Measurements from ENCODE around the gene PRRC2A.

Gene PRRC2A

DNA sequence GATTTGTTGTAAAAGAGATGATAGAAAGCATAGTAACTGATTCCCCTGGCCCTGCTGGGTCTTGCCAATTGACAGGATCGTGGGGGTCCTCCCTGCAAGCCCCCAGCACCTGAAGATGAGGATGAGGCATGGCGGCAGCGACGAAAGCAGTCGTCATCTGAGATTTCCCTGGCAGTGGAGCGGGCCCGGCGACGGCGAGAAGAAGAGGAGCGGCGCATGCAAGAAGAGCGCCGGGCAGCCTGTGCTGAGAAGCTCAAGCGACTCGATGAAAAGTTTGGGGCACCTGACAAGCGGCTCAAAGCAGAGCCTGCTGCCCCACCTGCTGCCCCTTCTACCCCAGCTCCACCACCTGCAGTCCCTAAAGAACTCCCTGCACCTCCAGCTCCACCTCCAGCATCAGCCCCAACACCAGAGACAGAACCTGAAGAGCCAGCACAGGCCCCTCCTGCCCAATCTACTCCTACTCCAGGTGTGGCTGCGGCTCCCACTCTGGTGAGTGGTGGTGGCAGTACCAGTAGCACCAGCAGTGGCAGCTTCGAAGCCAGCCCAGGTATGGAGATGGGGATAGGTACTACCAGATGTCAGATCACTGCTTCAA is 7.3 kb downstream of the PRRC2A start:
- no peaks in the 10 kb centered on the region for H3K27me3 ChIP-seq (ENCODE audit: insufficient read depth, low read depth)
- H3K27ac ChIP-seq = no peak overlapping the region
- H3K79me2 ChIP-seq (ENCODE audit: insufficient read depth, low read depth) = peaks cover 18% of the 10 kb centered on the region
- H3K36me3 ChIP-seq (ENCODE audit: insufficient read depth) = peaks cover 31% of the 10 kb centered on the region; the same call in 1 of the 2 replicates
- no peak overlapping the region for H3K9ac ChIP-seq
- peaks cover under 1% of the 10 kb centered on the region for H3K4me1 ChIP-seq (ENCODE audit: low read depth, poor library complexity, severe bottlenecking)
- TF ChIP-seq, protein P1, sequence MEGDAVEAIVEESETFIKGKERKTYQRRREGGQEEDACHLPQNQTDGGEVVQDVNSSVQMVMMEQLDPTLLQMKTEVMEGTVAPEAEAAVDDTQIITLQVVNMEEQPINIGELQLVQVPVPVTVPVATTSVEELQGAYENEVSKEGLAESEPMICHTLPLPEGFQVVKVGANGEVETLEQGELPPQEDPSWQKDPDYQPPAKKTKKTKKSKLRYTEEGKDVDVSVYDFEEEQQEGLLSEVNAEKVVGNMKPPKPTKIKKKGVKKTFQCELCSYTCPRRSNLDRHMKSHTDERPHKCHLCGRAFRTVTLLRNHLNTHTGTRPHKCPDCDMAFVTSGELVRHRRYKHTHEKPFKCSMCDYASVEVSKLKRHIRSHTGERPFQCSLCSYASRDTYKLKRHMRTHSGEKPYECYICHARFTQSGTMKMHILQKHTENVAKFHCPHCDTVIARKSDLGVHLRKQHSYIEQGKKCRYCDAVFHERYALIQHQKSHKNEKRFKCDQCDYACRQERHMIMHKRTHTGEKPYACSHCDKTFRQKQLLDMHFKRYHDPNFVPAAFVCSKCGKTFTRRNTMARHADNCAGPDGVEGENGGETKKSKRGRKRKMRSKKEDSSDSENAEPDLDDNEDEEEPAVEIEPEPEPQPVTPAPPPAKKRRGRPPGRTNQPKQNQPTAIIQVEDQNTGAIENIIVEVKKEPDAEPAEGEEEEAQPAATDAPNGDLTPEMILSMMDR (conservative IDR thresholded peaks at IDR 0.05; ENCODE audit: low read depth, low read length) = no peak
- H4K20me1 ChIP-seq (ENCODE audit: insufficient read depth) = no peaks in the 10 kb centered on the region
- H3K4me3 ChIP-seq (IDR thresholded peaks at IDR 0.05; ENCODE audit: insufficient read depth, low read depth, low read length) = no peak overlapping the region
- no peak overlapping the region for H2AFZ ChIP-seq (ENCODE audit: low read depth)
- no peak overlapping the region for H3K4me2 ChIP-seq

DNA sequence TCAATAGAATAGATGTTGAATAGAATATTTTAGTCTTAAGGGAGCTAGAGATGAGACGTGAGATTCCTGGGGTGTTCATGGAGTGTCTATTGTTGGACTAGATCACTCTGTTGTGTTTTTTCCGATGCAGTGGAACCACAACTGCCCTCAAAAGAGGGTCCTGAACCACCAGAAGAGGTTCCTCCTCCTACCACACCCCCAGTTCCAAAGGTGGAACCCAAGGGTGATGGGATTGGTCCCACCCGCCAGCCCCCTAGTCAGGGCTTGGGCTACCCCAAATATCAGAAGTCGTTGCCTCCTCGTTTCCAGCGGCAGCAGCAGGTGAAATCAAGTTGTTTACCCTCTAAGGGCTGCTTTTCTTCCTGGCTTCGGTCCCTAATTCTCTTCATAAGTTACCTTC is 8.5 kb downstream of the PRRC2A start:
- Histone ChIP-seq H3K9ac (no peak overlapping the region), H3K4me3 (IDR thresholded peaks at IDR 0.05; ENCODE audit: insufficient read depth, low read depth, low read length) (no peak overlapping the region), H3K36me3 (ENCODE audit: insufficient read depth) (peaks cover 24% of the 10 kb centered on the region; the same call in 1 of the 2 replicates), H3K4me1 (ENCODE audit: low read depth, poor library complexity, severe bottlenecking) (no peaks in the 10 kb centered on the region), H3K27me3 (ENCODE audit: insufficient read depth, low read depth) (no peaks in the 10 kb centered on the region), H3K4me2 (no peak overlapping the region), H3K27ac (no peak overlapping the region), H4K20me1 (ENCODE audit: insufficient read depth) (no peaks in the 10 kb centered on the region), H2AFZ (ENCODE audit: low read depth) (no peak overlapping the region), H3K79me2 (ENCODE audit: insufficient read depth, low read depth) (peaks cover 6% of the 10 kb centered on the region; the same call in 1 of the 2 replicates)
- TF ChIP-seq, protein P1 (conservative IDR thresholded peaks at IDR 0.05; ENCODE audit: low read depth, low read length) = no peak

DNA sequence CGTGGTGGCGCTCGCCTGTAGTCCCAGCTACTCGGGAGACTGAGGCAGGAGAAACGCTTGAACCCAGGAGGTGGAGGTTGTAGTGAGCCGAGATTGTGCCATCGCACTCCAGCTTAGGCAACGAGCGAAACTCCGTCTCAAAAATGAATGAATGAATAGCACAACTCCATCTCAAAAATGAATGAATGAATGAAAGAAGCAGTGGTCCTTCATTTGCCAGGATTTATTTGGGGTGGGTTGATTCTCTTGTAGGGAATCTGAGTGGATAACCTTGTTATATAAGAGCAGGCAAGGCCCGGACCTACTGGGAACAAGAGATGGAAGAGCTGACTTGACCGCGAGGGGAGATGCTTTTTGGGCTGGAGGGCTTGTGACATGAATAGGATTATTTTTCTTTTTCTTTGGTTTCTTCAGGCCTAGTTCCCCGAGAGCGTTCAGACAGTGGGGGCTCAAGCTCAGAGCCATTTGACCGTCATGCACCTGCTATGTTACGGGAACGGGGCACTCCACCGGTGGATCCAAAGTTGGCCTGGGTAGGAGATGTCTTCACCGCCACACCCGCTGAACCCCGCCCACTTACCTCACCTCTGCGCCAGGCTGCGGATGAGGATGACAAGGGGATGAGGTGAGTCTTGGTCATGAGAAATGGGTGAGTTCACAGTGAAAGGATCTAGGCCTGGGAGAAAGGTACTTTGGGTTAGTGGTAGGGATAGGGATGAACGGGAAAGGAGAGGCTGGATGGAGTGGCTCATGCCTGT is 9.8 kb downstream of the PRRC2A start:
- no peak overlapping the region for H3K4me3 ChIP-seq (IDR thresholded peaks at IDR 0.05; ENCODE audit: insufficient read depth, low read depth, low read length)
- no peak overlapping the region for H3K9ac ChIP-seq
- H3K27ac ChIP-seq = no peak overlapping the region
- H3K27me3 ChIP-seq (ENCODE audit: insufficient read depth, low read depth) = no peaks in the 10 kb centered on the region
- no peaks in the 10 kb centered on the region for H4K20me1 ChIP-seq (ENCODE audit: insufficient read depth)
- no peaks in the 10 kb centered on the region for H3K4me1 ChIP-seq (ENCODE audit: low read depth, poor library complexity, severe bottlenecking)
- TF ChIP-seq, protein P1 (conservative IDR thresholded peaks at IDR 0.05; ENCODE audit: low read depth, low read length) = no peak
- H3K36me3 ChIP-seq (ENCODE audit: insufficient read depth) = peaks cover 20% of the 10 kb centered on the region; the same call in 1 of the 2 replicates
- no peak overlapping the region for H2AFZ ChIP-seq (ENCODE audit: low read depth)
- no peaks in the 10 kb centered on the region; the same call in 1 of the 2 replicates for H3K79me2 ChIP-seq (ENCODE audit: insufficient read depth, low read depth)
- no peak overlapping the region for H3K4me2 ChIP-seq

DNA sequence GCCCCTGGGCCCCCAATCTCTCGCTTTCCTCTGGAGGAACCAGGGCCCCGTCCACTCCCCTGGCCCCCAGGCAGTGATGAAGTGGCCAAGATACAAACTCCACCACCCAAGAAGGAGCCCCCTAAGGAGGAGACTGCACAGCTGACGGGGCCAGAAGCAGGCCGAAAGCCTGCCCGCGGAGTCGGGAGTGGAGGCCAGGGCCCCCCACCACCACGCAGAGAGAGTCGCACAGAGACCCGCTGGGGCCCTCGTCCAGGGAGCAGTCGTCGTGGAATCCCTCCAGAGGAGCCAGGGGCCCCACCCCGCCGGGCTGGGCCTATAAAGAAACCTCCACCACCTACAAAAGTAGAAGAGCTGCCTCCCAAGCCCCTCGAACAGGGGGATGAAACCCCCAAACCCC is 10.7 kb downstream of the PRRC2A start:
- Histone ChIP-seq H3K9ac (no peak overlapping the region), H3K4me2 (no peak overlapping the region), H3K79me2 (ENCODE audit: insufficient read depth, low read depth) (no peaks in the 10 kb centered on the region; the same call in 1 of the 2 replicates)

More for the DNA sequence above, 10.7 kb downstream of the PRRC2A start:
- Histone ChIP-seq H3K27me3 (ENCODE audit: insufficient read depth, low read depth) (no peaks in the 10 kb centered on the region), H3K27ac (no peak overlapping the region), H3K4me1 (ENCODE audit: low read depth, poor library complexity, severe bottlenecking) (no peaks in the 10 kb centered on the region), H3K36me3 (ENCODE audit: insufficient read depth) (peaks cover 12% of the 10 kb centered on the region; the same call in 1 of the 2 replicates), H3K4me3 (IDR thresholded peaks at IDR 0.05; ENCODE audit: insufficient read depth, low read depth, low read length) (no peak overlapping the region), H4K20me1 (ENCODE audit: insufficient read depth) (no peaks in the 10 kb centered on the region), H2AFZ (ENCODE audit: low read depth) (no peak overlapping the region)
- TF ChIP-seq, protein P1 (conservative IDR thresholded peaks at IDR 0.05; ENCODE audit: low read depth, low read length) = no peak
